ENCODE results near the gene GNG8.

DNA sequence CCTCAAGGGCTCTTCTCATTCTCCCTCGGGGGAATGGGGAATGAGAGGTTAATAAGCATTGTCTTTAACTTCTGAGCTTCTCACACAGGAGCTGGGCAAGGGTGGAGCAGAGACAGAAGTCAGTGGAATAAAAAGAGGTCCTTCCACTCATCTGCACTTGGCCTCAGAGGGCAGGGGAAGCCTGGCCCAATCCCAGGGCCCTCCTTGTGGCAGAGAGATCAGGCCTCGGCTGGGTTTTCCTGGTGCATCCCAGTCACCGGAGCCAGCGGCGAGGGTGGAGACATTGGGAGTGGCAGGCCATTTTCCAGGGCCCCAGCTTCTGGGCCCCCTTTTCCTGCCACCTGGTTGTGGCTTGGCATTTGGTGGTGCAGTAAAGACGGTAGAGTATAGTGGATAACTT, 24.2 kb downstream of the GNG8 start:
- TF ChIP-seq, protein P1, sequence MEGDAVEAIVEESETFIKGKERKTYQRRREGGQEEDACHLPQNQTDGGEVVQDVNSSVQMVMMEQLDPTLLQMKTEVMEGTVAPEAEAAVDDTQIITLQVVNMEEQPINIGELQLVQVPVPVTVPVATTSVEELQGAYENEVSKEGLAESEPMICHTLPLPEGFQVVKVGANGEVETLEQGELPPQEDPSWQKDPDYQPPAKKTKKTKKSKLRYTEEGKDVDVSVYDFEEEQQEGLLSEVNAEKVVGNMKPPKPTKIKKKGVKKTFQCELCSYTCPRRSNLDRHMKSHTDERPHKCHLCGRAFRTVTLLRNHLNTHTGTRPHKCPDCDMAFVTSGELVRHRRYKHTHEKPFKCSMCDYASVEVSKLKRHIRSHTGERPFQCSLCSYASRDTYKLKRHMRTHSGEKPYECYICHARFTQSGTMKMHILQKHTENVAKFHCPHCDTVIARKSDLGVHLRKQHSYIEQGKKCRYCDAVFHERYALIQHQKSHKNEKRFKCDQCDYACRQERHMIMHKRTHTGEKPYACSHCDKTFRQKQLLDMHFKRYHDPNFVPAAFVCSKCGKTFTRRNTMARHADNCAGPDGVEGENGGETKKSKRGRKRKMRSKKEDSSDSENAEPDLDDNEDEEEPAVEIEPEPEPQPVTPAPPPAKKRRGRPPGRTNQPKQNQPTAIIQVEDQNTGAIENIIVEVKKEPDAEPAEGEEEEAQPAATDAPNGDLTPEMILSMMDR (IDR thresholded peaks at IDR 0.05) = no peak
- TF ChIP-seq POLR2A (IDR thresholded peaks at IDR 0.05) (no peak), EP300 (IDR thresholded peaks at IDR 0.05; ENCODE audit: low read depth) (no peak)
